ENCODE data around the gene UBAC2. TPM values are rescaled to one million over a fixed set of nuclear protein-coding genes. Genes with fewer than 3 reads are reported as not detected.

Gene UBAC2
- total RNA-seq, 2 experiments from 2014 or later, result 26.8 to 28.5 TPM

DNA sequence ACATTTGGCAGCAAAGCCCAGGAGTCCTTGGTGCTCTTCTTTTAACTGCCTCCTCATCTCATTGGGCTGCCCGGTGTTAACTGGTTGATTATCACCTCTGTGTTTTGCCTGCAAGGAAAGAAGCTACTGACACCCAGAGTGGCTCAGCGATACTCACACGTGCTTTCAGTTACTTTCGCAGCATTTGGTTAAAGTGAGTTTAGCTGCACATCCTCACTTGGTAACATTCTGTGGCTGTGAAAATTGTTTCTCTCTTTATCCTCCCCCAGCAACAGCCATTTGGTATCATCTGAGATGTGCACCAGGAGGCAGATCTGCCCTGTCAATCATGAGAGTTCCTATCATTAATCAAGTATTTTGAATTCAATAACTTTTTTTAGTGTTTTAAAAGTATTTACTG lies 151.1 kb downstream of the UBAC2 start:
- Histone ChIP-seq H3K4me2 (ENCODE audit: low read length) (no peak overlapping the region; the same call in 1 of the 2 replicates), H2AFZ (ENCODE audit: low read length) (no peak overlapping the region), H3K4me3 (ENCODE audit: low read depth, low read length, poor library complexity, severe bottlenecking) (no peak overlapping the region), H3K9me3 (ENCODE audit: low read length) (no peaks in the 10 kb centered on the region), H3K36me3 (ENCODE audit: insufficient read depth, low read length) (peaks cover 13% of the 10 kb centered on the region; the same call in 1 of the 2 replicates), H3K27ac (ENCODE audit: low read depth, low read length, poor library complexity, severe bottlenecking) (no peak overlapping the region), H4K20me1 (ENCODE audit: insufficient read depth, low read length) (no peaks in the 10 kb centered on the region), H3K4me1 (ENCODE audit: insufficient read depth, low read length, poor library complexity, severe bottlenecking) (peaks cover 12% of the 10 kb centered on the region), H3K9me2 (ENCODE audit: insufficient read depth, low read length) (no peaks in the 10 kb centered on the region), H3K79me2 (ENCODE audit: insufficient read depth, low read depth, low read length) (no peaks in the 10 kb centered on the region)
- TF ChIP-seq, protein P1, sequence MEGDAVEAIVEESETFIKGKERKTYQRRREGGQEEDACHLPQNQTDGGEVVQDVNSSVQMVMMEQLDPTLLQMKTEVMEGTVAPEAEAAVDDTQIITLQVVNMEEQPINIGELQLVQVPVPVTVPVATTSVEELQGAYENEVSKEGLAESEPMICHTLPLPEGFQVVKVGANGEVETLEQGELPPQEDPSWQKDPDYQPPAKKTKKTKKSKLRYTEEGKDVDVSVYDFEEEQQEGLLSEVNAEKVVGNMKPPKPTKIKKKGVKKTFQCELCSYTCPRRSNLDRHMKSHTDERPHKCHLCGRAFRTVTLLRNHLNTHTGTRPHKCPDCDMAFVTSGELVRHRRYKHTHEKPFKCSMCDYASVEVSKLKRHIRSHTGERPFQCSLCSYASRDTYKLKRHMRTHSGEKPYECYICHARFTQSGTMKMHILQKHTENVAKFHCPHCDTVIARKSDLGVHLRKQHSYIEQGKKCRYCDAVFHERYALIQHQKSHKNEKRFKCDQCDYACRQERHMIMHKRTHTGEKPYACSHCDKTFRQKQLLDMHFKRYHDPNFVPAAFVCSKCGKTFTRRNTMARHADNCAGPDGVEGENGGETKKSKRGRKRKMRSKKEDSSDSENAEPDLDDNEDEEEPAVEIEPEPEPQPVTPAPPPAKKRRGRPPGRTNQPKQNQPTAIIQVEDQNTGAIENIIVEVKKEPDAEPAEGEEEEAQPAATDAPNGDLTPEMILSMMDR (conservative IDR thresholded peaks at IDR 0.05; ENCODE audit: low read length), result no peak
- no peak for TF ChIP-seq EZH2phosphoT487 (IDR thresholded peaks at IDR 0.05; ENCODE audit: borderline replicate concordance, low read depth, low read length)
- POLR2A ChIA-PET, result no interaction called here
- no peak for DNase-seq (ENCODE audit: low spot score)
- no TSS peak for BruUV-seq (replicated peaks)
- CTCF ChIA-PET (ENCODE audit: unreplicated experiment), result no interaction called here
- intact Hi-C loops (cut with micrococcal nuclease; ENCODE audit: unreplicated experiment), result no loop called here

DNA sequence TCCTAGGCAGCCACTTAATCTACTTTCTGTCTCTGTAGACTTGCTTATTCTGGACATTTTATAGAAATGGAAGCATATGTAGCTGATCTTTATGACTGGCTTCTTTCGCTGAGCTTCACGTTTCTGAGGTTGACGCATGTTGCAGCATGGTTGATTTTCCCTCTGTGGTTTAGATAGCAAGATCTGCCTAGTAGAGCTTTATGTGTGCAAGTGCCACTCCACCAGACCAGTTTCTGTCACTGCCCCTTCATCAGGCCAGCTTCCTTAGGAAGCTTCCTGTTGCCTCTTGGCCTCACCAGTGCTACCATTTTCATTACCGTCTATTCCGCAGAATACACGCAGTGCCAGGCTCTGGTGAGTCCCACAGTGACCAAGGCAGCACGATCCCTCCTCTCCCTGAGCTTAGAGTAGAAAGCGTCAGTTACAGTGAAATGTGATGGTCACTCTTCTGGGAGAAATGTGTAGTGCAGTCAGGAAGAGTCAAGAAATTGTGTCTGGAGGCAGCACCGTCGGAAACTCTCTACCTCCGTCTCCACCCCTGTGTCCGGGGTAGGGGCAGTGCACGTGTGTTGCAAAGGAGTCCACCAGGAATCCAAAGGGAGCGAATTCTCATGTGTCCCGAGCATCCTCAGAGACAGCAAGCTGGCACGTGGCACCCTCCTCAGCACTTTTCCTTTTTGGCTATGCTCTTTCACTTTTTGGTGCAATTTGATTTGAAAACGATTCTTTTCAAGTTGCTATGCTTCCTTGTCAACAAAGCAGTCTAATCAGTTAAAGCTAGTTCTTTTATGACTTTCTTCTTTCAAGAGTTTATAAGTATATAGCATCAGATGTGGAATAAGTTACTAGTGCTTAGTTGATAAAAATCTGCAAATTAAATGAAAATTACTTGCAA lies 151.9 kb downstream of the UBAC2 start:
- CTCF ChIA-PET (ENCODE audit: unreplicated experiment), result no interaction called here
- intact Hi-C loops (cut with micrococcal nuclease; ENCODE audit: unreplicated experiment), result no loop called here
- TF ChIP-seq EZH2phosphoT487 (IDR thresholded peaks at IDR 0.05; ENCODE audit: borderline replicate concordance, low read depth, low read length), result no peak
- TF ChIP-seq, protein P1 (conservative IDR thresholded peaks at IDR 0.05; ENCODE audit: low read length), result no peak
- no peak for DNase-seq (ENCODE audit: low spot score)
- POLR2A ChIA-PET, result no interaction called here
- Histone ChIP-seq H3K4me3 (ENCODE audit: low read depth, low read length, poor library complexity, severe bottlenecking) (no peak overlapping the region), H3K27ac (ENCODE audit: low read depth, low read length, poor library complexity, severe bottlenecking) (no peak overlapping the region), H4K20me1 (ENCODE audit: insufficient read depth, low read length) (no peaks in the 10 kb centered on the region), H3K79me2 (ENCODE audit: insufficient read depth, low read depth, low read length) (no peaks in the 10 kb centered on the region), H2AFZ (ENCODE audit: low read length) (no peak overlapping the region), H3K4me2 (ENCODE audit: low read length) (peak overlapping the region; percentile 32; the same call in 1 of the 2 replicates), H3K9me2 (ENCODE audit: insufficient read depth, low read length) (no peaks in the 10 kb centered on the region), H3K9me3 (ENCODE audit: low read length) (no peaks in the 10 kb centered on the region), H3K4me1 (ENCODE audit: insufficient read depth, low read length, poor library complexity, severe bottlenecking) (peaks cover 12% of the 10 kb centered on the region), H3K36me3 (ENCODE audit: insufficient read depth, low read length) (peaks cover 19% of the 10 kb centered on the region; the same call in 1 of the 2 replicates)
- BruUV-seq (replicated peaks), result no TSS peak

DNA sequence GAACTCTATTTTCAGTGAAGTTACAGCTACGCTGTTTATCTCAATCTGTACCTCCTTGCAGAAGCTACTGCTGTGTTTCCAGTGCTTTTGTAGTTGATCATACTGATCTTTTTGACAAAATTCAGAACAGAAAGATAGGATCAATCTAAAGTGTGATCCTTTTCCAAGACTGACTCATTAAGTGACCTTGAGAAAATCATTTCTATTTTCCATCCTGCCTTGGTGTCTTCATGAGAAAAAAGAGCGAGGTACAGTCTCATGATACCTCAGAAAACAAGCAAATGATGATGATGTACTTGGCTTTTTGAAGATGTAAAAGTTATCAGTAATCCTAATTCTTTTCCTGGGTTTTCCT lies 152.6 kb downstream of the UBAC2 start:
- no peaks in the 10 kb centered on the region for H3K79me2 ChIP-seq (ENCODE audit: insufficient read depth, low read depth, low read length)
- H4K20me1 ChIP-seq (ENCODE audit: insufficient read depth, low read length), result no peaks in the 10 kb centered on the region
- intact Hi-C loops (cut with micrococcal nuclease; ENCODE audit: unreplicated experiment), result no loop called here
- no peak for DNase-seq (ENCODE audit: low spot score)
- no peak overlapping the region for H3K4me3 ChIP-seq (ENCODE audit: low read depth, low read length, poor library complexity, severe bottlenecking)
- no peak for TF ChIP-seq EZH2phosphoT487 (IDR thresholded peaks at IDR 0.05; ENCODE audit: borderline replicate concordance, low read depth, low read length)
- TF ChIP-seq, protein P1 (conservative IDR thresholded peaks at IDR 0.05; ENCODE audit: low read length), result no peak
- no peaks in the 10 kb centered on the region for H3K9me3 ChIP-seq (ENCODE audit: low read length)
- BruUV-seq (replicated peaks), result no TSS peak
- peaks cover 16% of the 10 kb centered on the region; the same call in 1 of the 2 replicates for H3K36me3 ChIP-seq (ENCODE audit: insufficient read depth, low read length)
- no peaks in the 10 kb centered on the region for H3K9me2 ChIP-seq (ENCODE audit: insufficient read depth, low read length)
- CTCF ChIA-PET (ENCODE audit: unreplicated experiment), result no interaction called here
- no peak overlapping the region for H3K27ac ChIP-seq (ENCODE audit: low read depth, low read length, poor library complexity, severe bottlenecking)
- POLR2A ChIA-PET, result no interaction called here
- H3K4me1 ChIP-seq (ENCODE audit: insufficient read depth, low read length, poor library complexity, severe bottlenecking), result peaks cover 12% of the 10 kb centered on the region
- peak overlapping the region; percentile 32; the same call in 1 of the 2 replicates for H3K4me2 ChIP-seq (ENCODE audit: low read length)
- H2AFZ ChIP-seq (ENCODE audit: low read length), result no peak overlapping the region

All from OCI-LY7 (cell line).